ENCODE measurements around the gene DYSF.

The DYSF gene

DNA sequence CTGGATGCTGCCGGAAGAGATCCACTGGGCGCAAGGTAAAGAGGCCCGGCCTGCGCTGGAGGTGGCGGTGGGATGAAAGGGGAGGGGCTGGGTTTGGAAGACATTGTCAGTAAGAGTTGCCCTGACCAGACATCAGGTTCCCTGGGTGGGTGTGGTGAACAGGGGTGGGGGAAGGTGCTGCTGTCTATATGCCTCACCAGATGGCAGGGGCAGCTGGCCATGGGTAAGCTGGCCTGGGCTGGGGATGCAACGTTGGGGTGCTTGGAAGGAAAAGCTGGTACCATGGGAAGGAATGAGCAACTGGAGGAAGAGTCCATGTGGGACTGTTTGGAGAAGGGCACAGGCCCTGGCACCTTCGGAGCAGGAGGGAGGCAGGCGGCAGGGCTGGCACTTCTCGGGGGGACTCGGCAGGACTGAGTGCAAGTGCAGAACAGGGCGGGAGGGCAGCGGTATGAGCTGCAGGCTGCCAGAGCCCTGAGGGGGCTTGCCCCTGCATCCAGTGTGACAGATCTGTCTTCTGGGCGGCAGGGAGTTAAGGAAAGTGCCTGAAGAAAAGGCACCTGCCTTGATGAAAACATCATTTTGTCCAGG, 146.4 kb downstream of the DYSF start:
- TF ChIP-seq ZFX (IDR thresholded peaks at IDR 0.05) (no peak), CTCF (conservative IDR thresholded peaks at IDR 0.05) (no peak)
- H3K27ac ChIP-seq = no peak overlapping the region

GRCh38 chr2:71600555-71600954, 147.2 kb downstream of the DYSF start:
- TF ChIP-seq ZFX (IDR thresholded peaks at IDR 0.05) (no peak), CTCF (conservative IDR thresholded peaks at IDR 0.05) (no peak)
- no peak overlapping the region for H3K27ac ChIP-seq

GRCh38 chr2:71601136-71602114, 148.1 kb downstream of the DYSF start:
- TF ChIP-seq CTCF (conservative IDR thresholded peaks at IDR 0.05) = no peak
- TF ChIP-seq ZFX (IDR thresholded peaks at IDR 0.05) = no peak
- H3K27ac ChIP-seq = no peak overlapping the region

DNA sequence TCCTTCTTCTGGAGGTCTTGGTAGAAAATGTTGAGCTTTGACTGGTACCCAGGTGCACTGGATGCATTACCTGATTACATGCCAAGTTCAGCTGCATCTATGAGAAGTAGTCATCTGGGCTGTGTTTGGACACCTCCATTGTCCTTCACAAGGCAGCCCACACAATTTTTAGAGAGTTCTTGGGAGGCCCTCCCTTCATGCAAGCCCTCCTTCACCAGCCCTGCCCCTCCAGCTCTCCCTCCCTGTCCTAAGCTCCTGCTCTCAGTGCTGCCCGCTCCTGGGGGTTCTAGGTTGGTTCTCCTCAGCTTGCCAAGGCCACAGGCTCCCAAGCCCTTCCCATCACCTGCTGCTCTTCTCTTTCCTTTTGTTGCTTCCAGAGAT, 148.7 kb downstream of the DYSF start:
- TF ChIP-seq ZFX (IDR thresholded peaks at IDR 0.05) (no peak), CTCF (conservative IDR thresholded peaks at IDR 0.05) (no peak)
- no peak overlapping the region for H3K27ac ChIP-seq

GRCh38 chr2:71602581-71602980, 149.2 kb downstream of the DYSF start:
- no peak overlapping the region for H3K27ac ChIP-seq
- TF ChIP-seq ZFX (IDR thresholded peaks at IDR 0.05) (no peak), CTCF (conservative IDR thresholded peaks at IDR 0.05) (no peak)

- TF ChIP-seq ZFX (IDR thresholded peaks at IDR 0.05) (no peak), CTCF (conservative IDR thresholded peaks at IDR 0.05) (no peak)
- H3K27ac ChIP-seq = no peak overlapping the region
Observed at GRCh38 chr2:71603311-71603811, 150.0 kb downstream of the DYSF start.

Data from C4-2B (cell line).